H9 (cell line): ENCODE data around the gene IFIH1. TPM values are rescaled to one million over a fixed set of nuclear protein-coding genes. Genes with fewer than 3 reads are reported as not detected.

Experiments used
- DNase-seq: peaks from one replicate; pipeline ENCODE4 v3.0.0-alpha.2; 2017
- H2AFZ ChIP-seq: one replicate; pipeline ENCODE4 v1.6.1; 2013; ENCODE audit warnings: mild to moderate bottlenecking, low read length, control low read depth, moderate library complexity
- H2AK5ac ChIP-seq: 2 replicates; pipeline ENCODE4 v1.6.1; 2013; ENCODE audit warnings: low read length, control low read depth, mixed read lengths; ENCODE audit not compliant: insufficient read length
- H2BK120ac ChIP-seq: one replicate; pipeline ENCODE4 v1.6.1; 2013; ENCODE audit warnings: low read depth, mild to moderate bottlenecking, low read length, control low read depth, inconsistent platforms; ENCODE audit not compliant: poor library complexity, severe bottlenecking
- H2BK12ac ChIP-seq: 2 replicates; pipeline ENCODE4 v1.6.1; 2013; ENCODE audit warnings: low read length, control low read depth, mixed read lengths, low read depth; ENCODE audit not compliant: insufficient read length
- H2BK15ac ChIP-seq: 2 replicates; pipeline ENCODE4 v1.6.1; 2013; ENCODE audit warnings: low read depth, low read length, control low read depth
- H2BK20ac ChIP-seq: one replicate; pipeline ENCODE4 v1.6.1; 2013; ENCODE audit warnings: low read depth, mild to moderate bottlenecking, low read length, control low read depth, inconsistent platforms; ENCODE audit not compliant: poor library complexity, severe bottlenecking
- H2BK5ac ChIP-seq: 2 replicates; pipeline ENCODE4 v1.6.1; 2013; ENCODE audit warnings: low read length, control low read depth, mixed read lengths; ENCODE audit not compliant: insufficient read length
- H3K14ac ChIP-seq: 2 replicates; pipeline ENCODE4 v1.6.1; 2013; ENCODE audit warnings: low read length, control low read depth; ENCODE audit not compliant: insufficient read depth
- H3K18ac ChIP-seq: 2 replicates; pipeline ENCODE4 v1.6.1; 2013; ENCODE audit warnings: low read depth, mild to moderate bottlenecking, mixed read lengths, low read length, control low read depth; ENCODE audit not compliant: insufficient read length
- H3K23ac ChIP-seq: 2 replicates; pipeline ENCODE4 v1.6.1; 2013; ENCODE audit warnings: low read length, control low read depth, mixed read lengths, low read depth; ENCODE audit not compliant: insufficient read length
- H3K23me2 ChIP-seq: 2 replicates; pipeline ENCODE4 v1.6.1; 2013; ENCODE audit warnings: low read depth, mild to moderate bottlenecking, mixed read lengths, low read length, control low read depth; ENCODE audit not compliant: insufficient read length, poor library complexity, severe bottlenecking
- H3K27ac ChIP-seq: 2 replicates; pipeline ENCODE4 v1.5.1; 2013; ENCODE audit warnings: low read length, control low read depth, mixed read lengths, low read depth; ENCODE audit not compliant: insufficient read length
- H3K27me3 ChIP-seq: 2 replicates; pipeline ENCODE4 v1.6.1; 2013; ENCODE audit warnings: low read length, control low read depth, inconsistent platforms; ENCODE audit not compliant: insufficient read depth
- H3K4ac ChIP-seq: 2 replicates; pipeline ENCODE4 v1.6.1; 2013; ENCODE audit warnings: low read depth, mild to moderate bottlenecking, control low read depth, inconsistent platforms, low read length, moderate library complexity
- H3K4me1 ChIP-seq: 2 replicates; pipeline ENCODE4 v1.6.1; 2013; ENCODE audit warnings: low read length, control low read depth, inconsistent platforms; ENCODE audit not compliant: insufficient read depth
- H3K4me2 ChIP-seq: 2 replicates; pipeline ENCODE4 v1.6.1; 2013; ENCODE audit warnings: low read length, control low read depth, mixed read lengths; ENCODE audit not compliant: insufficient read length, insufficient read depth
- H3K56ac ChIP-seq: 2 replicates; pipeline ENCODE4 v1.6.1; 2013; ENCODE audit warnings: low read depth, mild to moderate bottlenecking, mixed read lengths, low read length, control low read depth; ENCODE audit not compliant: insufficient read length
- H3K79me1 ChIP-seq: 2 replicates; pipeline ENCODE4 v1.6.1; 2013; ENCODE audit warnings: low read depth, mild to moderate bottlenecking, moderate library complexity, low read length, control low read depth, inconsistent platforms; ENCODE audit not compliant: insufficient read depth, poor library complexity, severe bottlenecking
- H3K79me2 ChIP-seq: 2 replicates; pipeline ENCODE4 v1.6.1; 2013; ENCODE audit warnings: low read length, control low read depth, inconsistent platforms; ENCODE audit not compliant: insufficient read depth
- H3K9ac ChIP-seq: 2 replicates; pipeline ENCODE4 v1.6.1; 2013; ENCODE audit warnings: low read length, control low read depth, mixed read lengths; ENCODE audit not compliant: insufficient read length; ENCODE audit errors: extremely low read depth
- H3K9me3 ChIP-seq: one replicate; pipeline ENCODE4 v1.6.1; 2013; ENCODE audit warnings: low read depth, low read length, inconsistent platforms; ENCODE audit not compliant: control insufficient read depth
- H3T11ph ChIP-seq: one replicate; pipeline ENCODE4 v1.6.1; 2013; ENCODE audit warnings: mild to moderate bottlenecking, low read length, control low read depth, inconsistent platforms
- H4K20me1 ChIP-seq: one replicate; pipeline ENCODE4 v1.6.1; 2013; ENCODE audit not compliant: control insufficient read depth, insufficient read length, insufficient read depth
- H4K5ac ChIP-seq: 2 replicates; pipeline ENCODE4 v1.6.1; 2013; ENCODE audit warnings: low read depth, mild to moderate bottlenecking, mixed read lengths, low read length, control low read depth; ENCODE audit not compliant: insufficient read length
- H4K8ac ChIP-seq: replicated peaks from 2 replicates; pipeline ENCODE4 v1.6.1; 2013; ENCODE audit warnings: low read length, control low read depth, mixed read lengths, low read depth; ENCODE audit not compliant: insufficient read length
- H4K91ac ChIP-seq: 2 replicates; pipeline ENCODE4 v1.6.1; 2013; ENCODE audit warnings: low read depth, mild to moderate bottlenecking, moderate library complexity, mixed read lengths, low read length, control low read depth; ENCODE audit not compliant: insufficient read length
- H3K27ac Mint-ChIP-seq, 3 experiments: 2 replicates in 2 of 3; 3 replicates in 1 of 3; pipeline ENCODE4 v1.8.0; 2020 to 2021; ENCODE audit warnings: mixed read lengths in 3 of 3, mild to moderate bottlenecking in 1 of 3, moderate library complexity in 1 of 3
- H3K27me3 Mint-ChIP-seq: 2 replicates; pipeline ENCODE4 v1.8.0; 2021; ENCODE audit warnings: low read depth, mild to moderate bottlenecking, moderate library complexity, mixed read lengths
- H3K36me3 Mint-ChIP-seq, 3 experiments: 2 replicates in 2 of 3; 3 replicates in 1 of 3; pipeline ENCODE4 v1.8.0; 2020 to 2021; ENCODE audit warnings: low read depth in 3 of 3, mixed read lengths in 3 of 3; ENCODE audit not compliant: insufficient read depth in 1 of 3
- H3K4me1 Mint-ChIP-seq, 2 experiments: 2 replicates each; pipeline ENCODE4 v1.8.0; 2020; ENCODE audit warnings: mixed read lengths in 2 of 2
- H3K4me3 Mint-ChIP-seq, 2 experiments: 2 replicates in 1 of 2; 3 replicates in 1 of 2; pipeline ENCODE4 v1.8.0; 2020 to 2021; ENCODE audit warnings: mild to moderate bottlenecking in 2 of 2, mixed read lengths in 2 of 2, moderate library complexity in 1 of 2
- H3K9me3 Mint-ChIP-seq, 2 experiments: 2 replicates in 1 of 2; 3 replicates in 1 of 2; pipeline ENCODE4 v1.8.0; 2020; ENCODE audit warnings: mild to moderate bottlenecking in 2 of 2, mixed read lengths in 2 of 2, moderate library complexity in 1 of 2
- CTCF ChIP-seq: fragments of 200-600 bp; sonication (generic); conservative IDR thresholded peaks from 3 replicates; pipeline ENCODE4 v1.8.0; 2021; ENCODE audit warnings: antibody characterized with exemption, mild to moderate bottlenecking
- WGBS: extraction: QIAGEN DNeasy Blood & Tissue Kit; methylation state at CpG from one replicate; pipeline ENCODE4 v1.1.7; 2013; ENCODE audit warnings: missing lambda C conversion rate, low lambda C conversion rate, mixed read lengths; ENCODE audit not compliant: insufficient read length; ENCODE audit errors: extremely low coverage; 5-methylcytosine and 5-hydroxymethylcytosine counted together
- total RNA-seq: library from RNA; stranded (reverse); gene quantifications from 2 replicates; pipeline ENCODE4 v1.2.1, GENCODE V29; 2021

The IFIH1 gene
- total RNA-seq, 1 experiment from 2014 or later: 0.81 TPM

- H3K23ac ChIP-seq: no peak overlapping the region
- Mint-ChIP-seq H3K27ac (no peak overlapping the region), H3K36me3 (peaks cover 0 to 2% (median 0%) of the 10 kb centered on the region in 3 experiments; a peak in 1 of 7 replicates), H3K4me3 (no peak overlapping the region), H3K27me3 (no peaks in the 10 kb centered on the region), H3K9me3 (peaks cover 0 to 5% of the 10 kb centered on the region in 2 experiments; a peak in 2 of 5 replicates), H3K4me1 (no peaks in the 10 kb centered on the region)
- no peak overlapping the region for H3K56ac ChIP-seq
- no peak for TF ChIP-seq CTCF
- H4K5ac ChIP-seq: no peak overlapping the region
- no peaks in the 10 kb centered on the region for H3K4me1 ChIP-seq
- H3K14ac ChIP-seq: no peak overlapping the region
- H2AK5ac ChIP-seq: no peak overlapping the region
- H3T11ph ChIP-seq: no peak overlapping the region
- no peak overlapping the region for H3K18ac ChIP-seq
- no peaks in the 10 kb centered on the region for H3K79me2 ChIP-seq
- no peak overlapping the region for H4K8ac ChIP-seq
- no peak overlapping the region for H2BK20ac ChIP-seq
- H2BK15ac ChIP-seq: no peak overlapping the region
- H3K27me3 ChIP-seq: no peaks in the 10 kb centered on the region
- H3K9me3 ChIP-seq: no peaks in the 10 kb centered on the region
- no peak overlapping the region for H3K4me2 ChIP-seq
- H2BK5ac ChIP-seq: no peak overlapping the region
- no peak overlapping the region for H2BK12ac ChIP-seq
- H4K91ac ChIP-seq: no peak overlapping the region
- H3K9ac ChIP-seq: no peak overlapping the region
- no CpG with 5 or more reads among the region's 1 CpG for WGBS
- H4K20me1 ChIP-seq: no peaks in the 10 kb centered on the region
- H3K23me2 ChIP-seq: no peaks in the 10 kb centered on the region
- no peak for DNase-seq
- H3K4ac ChIP-seq: no peak overlapping the region
- no peak overlapping the region for H3K27ac ChIP-seq
- H2BK120ac ChIP-seq: no peak overlapping the region
- H2AFZ ChIP-seq: no peak overlapping the region
- no peaks in the 10 kb centered on the region for H3K79me1 ChIP-seq
These were observed 85.3 kb downstream of the IFIH1 start for GRCh38 chr2:162233197-162233596.
